Measurements from ENCODE around the gene SVOP.

The SVOP gene

DNA sequence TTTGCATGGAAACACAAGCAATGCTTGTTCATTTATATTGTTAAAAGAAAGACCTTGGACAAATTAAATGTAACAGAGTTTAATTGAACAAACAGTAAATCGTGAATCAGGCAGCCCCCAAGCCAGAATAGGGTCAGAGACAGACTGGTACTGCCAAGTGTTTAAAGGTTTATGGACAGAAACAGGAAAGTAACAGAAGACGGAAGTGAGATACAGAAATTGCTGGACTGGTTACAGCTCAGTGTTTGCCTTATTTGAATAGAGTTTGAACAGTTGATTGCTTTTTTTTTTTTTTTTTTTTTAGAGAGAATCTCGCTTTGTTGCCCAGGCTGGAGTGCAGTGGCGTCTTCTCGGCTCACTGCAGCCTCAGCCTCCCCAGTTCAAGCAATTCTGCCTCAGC lies 90.7 kb downstream of the SVOP start:
- DNase-seq: no peak

DNA sequence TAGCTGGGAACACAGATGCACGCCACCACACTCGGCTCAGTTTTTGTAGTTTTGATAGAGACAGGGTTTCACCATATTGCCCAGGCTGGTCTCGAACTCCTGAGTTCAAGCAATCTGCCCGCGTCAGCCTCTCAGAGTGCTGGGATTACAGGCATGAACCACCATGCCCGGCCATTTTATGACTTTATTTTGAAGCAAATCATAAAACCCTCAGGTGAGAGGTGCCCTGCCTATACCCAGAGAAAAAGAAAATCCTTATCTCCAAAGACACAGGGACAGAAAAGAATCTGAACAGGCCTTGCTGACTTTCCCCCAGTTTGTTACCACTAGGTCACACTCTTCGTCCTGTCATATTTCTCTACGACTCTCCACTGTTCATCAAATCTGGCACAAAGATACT lies 92.2 kb downstream of the SVOP start:
- no peak for DNase-seq

DNA sequence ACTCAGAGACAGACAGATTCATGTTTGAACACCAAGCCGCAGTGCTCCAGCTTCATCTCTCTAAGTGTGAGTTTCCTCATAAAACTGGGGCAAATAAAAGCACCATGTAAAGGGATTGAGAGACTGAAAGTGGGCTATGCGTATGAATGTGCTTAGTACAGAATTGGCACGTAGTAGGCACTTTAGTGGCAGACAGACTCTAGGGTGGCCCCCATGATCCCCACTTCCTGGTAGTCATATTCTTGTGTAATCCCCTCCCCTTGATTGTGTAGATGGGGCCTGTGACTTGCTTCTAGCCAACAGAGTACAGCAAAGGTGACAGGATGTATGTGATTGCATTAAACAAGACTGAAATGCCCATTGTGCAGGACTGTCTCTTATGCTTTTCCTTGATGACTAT lies 98.0 kb downstream of the SVOP start:
- DNase-seq: no peak

DNA sequence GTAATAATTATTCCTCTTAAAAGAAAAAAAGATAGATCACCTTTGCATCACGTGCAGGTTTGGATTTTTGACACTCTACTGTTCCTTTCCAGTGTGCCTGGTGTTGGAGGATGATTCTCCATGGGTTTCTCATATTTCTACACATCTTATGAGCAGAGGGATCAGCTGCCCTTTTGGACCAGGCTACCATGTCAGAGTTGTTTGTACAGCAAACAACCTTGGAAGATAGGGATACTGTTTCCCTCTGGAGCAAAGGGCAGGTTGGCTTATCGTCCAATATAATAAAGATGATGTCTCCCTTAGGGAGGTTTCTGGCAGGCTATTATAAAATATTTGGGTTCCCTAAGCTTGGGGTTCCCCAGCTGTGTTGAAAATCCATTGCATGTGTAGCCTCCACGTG lies 98.9 kb downstream of the SVOP start:
- no peak for DNase-seq

DNA sequence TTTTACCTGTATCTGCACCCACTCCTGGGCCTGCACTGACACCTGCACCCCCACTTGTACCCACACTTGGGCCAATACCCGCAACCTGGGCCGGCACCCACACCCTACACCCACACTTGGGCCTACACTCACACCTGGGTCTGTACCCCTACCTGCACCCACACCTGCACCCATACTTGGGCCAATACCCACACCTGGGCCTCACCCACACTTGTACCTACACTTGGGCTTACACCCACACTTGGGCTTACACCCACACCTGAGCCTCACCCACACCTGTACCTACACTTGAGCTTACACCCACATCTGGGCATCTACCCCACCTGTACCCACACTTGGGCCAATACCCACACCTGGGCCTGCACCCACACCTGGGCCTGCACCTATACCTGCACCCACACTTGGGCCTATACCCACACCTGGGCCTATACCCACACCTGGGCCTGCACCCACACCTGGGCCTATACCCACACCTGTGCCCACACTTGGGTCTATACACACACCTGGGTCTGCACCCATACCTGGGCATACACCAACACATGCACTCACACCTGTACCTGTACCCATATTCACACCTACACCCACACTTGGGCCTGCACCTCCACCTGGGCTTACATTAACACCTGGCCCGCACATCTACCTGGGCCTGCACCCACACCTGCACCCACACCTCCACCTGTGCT lies 101.8 kb downstream of the SVOP start:
- no peak for DNase-seq

DNA sequence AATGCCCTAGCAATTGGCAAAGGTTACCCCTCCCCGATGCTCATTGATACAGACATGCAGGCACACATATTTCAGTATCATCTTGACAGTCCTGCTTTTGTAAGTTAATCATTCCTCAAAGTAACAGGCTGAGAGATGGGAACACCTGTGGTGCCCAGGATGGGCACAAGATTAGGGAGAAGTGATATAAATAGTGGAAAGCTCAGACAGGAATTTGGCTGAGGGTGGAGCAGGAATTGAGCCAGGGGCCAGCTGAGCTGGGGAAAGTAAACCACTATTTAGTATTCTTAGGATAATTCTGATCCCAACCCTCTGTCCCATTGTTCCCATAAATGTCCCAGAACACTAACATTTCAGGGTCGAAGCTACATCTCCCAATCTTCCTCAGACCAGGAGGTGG lies 102.7 kb downstream of the SVOP start:
- no peak for DNase-seq

DNA sequence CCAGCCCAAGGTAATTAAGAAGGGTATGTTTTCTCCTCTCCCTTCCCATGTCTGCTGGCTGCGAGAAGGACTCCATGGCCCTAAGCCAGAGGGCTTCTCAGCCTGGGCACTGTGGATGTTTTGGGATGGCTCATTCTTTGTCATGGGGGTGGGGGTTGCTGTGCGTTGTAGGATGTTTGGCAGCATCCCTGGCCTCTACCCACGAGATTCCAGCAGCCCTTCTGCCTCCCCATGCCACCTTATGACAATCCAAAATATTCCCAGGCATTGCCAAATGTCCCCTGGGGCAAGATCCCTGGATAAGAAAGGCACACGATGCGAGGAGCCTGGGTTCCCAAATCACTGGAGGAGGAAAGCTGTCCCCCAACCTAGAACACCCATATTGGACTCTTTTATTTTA lies 104.5 kb downstream of the SVOP start:
- no peak for DNase-seq

DNA sequence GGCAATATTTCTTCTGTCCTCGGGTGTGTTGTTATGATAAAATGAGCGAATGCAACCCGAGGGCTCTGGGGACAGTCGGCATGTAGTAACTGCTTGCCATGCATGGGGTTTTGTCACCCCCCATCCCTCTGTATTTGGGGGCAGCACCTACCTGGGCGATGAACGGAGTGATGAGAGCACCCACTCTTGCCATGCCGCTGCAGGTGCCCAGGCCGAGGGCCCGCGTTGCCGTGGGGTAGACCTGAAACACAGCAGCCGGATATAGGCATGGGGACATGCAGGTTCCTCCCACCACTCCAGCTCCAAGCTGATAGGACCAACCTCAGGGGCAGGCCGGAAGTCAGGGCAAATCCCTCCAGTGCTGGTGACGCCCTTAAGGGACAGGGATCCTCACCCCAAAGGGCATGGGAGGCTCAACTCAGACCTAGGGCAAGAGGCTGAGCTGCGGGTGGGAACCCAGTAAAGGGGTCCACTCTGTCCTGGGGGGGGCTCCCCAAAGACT lies 105.2 kb downstream of the SVOP start:
- no peak for DNase-seq

DNA sequence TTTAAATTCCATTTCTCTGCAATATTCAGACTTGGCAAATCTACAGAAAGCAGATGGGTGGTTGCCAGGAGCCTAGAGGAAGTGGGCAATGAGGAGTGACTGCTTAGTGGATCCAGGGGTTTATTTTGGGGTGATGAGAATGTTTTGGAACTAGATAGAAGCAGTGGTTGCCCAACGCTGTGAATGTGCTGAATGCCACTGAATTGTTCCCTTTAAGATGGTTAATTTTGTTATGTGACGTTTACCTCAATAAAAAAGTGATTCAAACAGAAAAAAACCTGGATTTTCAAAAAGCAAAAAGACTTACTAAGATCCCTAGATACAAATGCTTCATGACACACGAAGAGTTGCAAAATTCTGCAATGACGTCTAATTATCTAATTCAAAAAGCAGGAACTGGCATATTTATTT lies 106.7 kb downstream of the SVOP start:
- DNase-seq: peak; percentile 26

DNA sequence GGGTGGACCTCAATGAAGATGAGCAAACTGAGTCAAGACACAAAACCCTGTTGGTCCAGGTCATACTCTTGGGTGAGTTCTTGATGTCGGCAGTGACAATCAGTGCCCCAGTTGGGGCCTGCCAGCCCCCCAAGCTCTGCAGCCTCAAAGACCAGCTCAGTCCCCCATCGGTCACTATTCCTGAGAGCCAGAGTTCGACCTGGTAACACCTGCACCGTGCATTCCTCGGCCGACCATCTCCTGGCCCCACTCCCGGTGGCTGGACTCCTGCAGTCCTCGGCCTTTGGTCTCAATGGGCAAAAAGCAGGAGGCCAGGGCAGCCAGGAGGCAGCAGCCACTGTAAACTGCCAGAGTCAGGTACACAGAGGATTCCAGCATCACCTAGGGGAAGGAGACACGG lies 108.5 kb downstream of the SVOP start:
- DNase-seq: no peak

DNA sequence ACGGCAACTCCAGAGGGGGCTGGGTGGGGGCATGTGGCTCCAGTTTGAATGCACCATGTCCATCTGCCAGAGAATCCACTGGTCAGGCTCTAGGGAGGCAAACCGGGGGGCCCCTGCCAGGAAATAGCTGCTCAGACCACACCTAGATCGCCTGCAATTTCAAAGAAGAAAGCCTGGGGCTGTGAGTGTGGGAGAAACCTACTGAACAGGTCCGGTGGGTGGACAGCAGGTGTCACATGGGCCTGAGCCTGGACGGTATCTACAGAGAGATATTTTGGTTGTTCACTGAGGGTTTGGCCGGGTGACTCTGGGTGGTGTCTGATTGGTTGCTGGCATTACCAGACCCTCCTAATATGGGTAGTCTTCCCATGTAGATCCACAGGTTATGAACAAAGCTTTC lies 109.0 kb downstream of the SVOP start:
- no peak for DNase-seq

DNA sequence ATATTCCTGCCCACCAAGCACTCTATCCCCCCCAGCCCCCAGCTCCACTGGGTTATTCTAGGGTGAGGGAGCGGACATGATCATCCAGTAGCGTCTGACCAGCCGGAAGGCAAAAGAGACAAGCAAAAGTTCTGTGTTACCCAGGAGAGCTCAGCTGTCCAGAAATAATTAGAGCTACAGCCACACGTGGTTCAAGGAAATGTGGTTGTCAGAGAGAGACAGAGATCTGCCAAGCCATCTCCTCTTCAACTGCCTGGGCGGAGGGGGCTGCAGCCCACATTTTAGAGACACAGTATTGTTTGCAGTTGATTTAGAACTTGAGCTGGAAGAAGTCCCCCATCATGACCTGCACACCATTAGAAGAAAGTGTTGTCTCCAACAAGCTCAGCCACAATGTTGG lies 110.5 kb downstream of the SVOP start:
- DNase-seq: no peak

DNA sequence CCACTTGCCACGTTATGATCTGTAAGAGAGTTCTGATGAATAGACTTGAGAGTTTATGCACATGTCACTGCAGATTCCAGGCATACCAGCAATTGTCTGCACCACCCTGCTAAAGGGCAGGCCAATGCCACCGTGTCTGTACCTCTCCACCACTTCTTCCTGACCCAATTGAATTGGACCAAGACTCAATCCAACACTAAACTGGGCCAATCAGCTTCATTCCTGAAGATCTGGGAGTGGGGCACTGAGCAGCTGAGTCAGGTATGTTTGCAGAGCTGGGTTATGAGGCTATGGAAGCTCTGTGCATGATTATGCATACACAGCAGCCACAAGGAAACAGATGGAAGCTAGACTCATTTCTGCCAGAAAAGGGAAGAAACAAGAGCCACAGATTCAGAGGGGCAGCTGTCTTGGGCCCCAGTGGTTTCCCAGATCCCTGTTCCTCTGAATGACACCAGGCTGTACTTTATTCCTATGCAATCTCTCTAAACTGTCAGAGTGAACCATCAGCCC lies 113.0 kb downstream of the SVOP start:
- DNase-seq: no peak

DNA sequence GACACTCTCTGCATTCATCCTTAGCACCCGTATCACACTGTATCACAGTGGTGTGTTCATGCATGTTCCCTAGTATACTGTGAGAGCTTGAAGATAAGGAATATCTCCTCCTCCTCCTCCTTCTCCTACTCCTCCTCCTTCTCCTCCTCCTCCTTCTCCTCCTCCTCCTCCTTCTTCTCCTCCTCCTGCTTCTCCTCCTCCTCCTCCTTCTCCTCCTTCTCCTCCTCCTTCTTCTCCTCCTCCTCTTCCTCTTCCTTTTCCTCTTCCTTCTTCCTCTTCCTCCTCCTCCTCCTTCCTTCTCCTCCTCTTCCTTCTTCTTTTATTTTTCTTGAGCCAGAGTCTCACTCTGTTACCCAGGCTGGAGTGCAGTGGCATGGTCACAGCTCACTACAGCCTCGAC lies 113.9 kb downstream of the SVOP start:
- DNase-seq: no peak

DNA sequence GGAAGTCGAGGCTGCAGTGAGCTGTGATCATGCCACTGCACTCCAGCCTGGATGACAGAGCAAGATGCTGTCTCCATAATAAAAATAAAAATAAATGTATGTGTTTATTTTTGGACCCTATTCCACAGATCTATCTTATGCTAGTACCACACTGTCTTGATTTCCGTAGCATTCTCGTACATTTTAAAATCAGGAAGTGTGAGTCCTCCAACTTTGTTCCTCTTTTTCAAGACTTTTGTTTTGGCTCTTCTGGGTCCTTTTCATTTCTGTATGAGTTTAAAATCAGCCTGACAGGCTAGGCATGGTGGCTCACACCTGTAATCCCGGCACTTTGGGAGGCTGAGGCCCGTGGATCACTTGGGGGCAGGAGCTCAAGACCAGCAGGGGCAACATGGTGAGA lies 115.1 kb downstream of the SVOP start:
- DNase-seq: no peak

DNA sequence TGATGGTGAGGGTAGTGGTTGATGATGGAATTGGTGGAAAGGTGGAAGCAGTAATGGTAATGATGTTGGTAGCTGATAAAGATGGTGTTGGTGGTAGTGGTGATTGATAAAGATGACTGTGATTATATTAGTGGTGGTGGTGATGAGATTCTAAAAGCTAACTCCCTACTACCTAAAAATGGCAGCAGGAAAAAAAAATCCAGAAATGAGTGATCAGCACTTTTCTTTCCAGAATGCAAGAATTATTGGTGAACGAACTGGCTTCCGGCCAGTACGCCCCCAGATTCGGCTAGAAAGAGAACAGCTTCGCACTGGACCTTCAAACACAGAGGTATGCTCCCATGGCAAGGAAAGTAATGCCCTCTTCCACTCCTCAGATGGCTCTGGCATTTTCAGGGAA lies 121.7 kb downstream of the SVOP start:
- DNase-seq: no peak

DNA sequence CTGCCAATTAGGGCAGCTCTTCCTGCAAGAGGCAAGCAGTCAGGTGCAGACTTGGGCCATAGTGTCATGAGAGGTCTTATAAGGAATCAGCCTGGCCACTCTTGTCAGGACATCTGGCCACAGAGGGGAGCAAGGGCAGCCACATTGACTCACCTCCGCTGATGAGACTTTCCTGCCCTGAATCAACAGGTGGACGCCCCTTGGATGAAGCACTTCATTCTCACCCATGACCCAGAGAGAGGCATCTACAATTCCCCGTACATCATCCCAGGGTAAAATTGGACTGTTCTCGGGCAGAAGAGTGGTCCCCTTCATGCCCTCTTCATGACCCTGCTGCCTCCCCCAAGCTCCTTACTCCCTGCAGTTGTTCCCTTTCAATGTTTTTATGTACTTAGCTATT lies 124.1 kb downstream of the SVOP start:
- DNase-seq: no peak

DNA sequence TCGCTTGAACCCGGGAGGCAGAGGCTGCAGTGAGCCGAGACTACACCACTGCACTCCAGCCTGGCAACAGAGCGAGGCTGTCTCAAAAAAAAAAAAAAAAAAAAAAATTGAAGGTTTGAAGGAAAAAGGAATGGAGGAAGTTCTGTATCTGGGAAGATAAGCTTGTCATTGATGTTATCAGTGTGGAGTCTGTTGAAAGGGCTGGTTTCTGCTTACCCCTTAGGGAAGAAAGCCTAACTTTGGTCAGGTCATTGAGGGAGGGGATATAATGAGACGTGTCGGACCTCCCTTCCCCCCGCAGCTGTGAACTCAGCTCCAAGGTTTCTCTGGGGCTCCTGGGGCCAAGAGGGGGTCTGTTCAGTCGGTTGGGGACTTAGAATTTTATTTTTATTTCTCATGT lies 124.5 kb downstream of the SVOP start:
- no peak for DNase-seq

DNA sequence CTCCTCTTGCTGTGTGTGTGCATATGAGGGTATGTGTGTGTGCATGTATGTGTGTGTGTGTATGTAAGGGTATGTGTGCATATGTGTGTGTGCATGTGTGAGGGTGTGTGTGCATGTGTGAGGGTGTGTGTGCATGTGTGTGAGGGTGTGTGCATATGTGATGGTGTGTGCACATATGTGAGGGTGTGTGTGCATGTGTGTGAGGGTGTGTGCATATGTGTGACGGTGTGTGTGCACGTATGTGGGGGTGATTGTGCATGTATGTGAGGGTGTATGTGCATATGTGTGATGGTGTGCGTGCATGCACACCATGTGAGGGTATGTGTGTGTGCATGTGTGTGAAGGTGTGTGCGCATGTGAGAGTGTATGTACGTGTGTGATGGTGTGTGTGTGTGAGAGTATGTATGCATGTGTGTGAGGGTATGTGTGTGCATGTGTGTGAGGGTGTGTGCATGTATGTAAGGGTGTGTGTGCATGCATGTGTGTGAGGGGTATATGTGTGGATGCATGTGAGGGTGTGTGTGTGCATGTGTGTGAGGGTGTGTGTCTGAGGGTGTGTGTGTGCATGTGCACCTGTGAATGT lies 125.6 kb downstream of the SVOP start:
- no peak for DNase-seq

DNA sequence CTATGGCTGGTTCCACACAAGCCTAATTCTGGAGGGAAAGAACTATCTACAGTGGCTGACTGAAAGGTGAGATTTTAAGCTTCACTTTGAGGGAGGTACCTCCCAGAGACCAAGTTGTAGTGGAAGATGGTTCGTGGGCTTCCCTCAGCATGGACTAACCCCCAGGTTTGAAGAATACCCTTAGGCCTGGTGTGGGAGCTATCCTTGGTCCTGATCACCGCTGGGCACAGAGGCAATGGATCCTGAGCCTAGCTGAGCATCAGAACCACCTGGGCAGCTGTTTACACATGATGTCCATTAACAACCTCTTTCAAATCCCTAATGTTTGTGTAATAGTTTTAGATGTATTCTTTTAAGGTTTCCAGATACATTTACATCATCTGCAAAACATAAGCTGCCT lies 130.7 kb downstream of the SVOP start:
- peak; percentile 14 for DNase-seq

DNA sequence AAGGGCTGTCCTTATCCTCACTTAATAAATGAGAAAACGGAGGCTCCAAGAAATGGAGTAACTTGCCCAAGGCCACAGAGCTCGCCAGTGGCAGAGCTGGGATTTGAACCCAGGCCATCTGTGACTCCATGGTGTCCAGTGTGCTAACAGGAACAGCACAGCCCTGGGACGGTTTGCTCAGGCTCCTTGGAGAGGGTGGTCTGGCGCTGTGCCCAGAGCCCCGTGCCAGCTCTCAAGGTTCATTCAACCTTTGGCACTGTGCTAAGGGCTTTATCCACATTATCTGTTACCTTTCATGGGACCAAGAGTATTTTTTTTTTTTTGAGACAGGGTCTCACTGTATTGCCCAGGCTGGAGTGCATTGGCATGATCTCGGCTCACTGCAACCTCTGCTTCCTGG lies 132.8 kb downstream of the SVOP start:
- no peak for DNase-seq

DNA sequence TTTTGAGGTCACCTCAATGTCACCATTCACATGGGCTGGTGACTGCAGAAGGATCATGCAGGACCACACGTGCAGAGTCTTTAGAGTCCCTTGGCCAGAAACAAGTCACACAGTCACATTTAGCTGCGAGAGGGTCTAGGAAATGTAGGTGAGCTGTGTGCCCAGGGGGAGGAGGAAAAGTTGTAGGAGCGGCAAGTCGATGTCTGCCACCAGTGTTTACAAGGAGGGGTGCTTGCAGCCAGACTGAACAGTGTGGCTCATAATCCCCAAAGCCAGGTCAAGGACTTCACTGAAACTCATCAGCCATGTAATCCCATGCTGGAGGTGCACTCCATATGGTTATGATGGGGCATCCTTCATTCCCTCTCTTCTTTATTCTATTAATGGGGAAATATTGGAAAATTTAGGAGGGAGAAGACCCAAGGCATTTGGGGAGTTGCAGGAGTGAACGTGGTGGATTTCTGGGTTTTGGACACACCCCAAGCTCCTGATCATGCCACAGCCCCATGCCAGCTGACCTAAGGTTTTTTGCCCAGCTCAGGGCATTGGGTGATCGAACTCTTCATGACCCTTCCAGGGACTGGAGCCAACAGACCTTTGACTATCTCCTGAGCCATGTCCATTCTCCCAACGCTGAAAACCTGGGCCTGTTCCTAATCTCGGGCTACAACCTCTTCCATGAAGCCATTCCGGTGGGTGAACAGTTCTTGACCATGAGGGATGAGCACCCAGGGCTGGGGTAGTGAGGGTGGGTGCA lies 133.8 kb downstream of the SVOP start:
- no peak for DNase-seq

DNA sequence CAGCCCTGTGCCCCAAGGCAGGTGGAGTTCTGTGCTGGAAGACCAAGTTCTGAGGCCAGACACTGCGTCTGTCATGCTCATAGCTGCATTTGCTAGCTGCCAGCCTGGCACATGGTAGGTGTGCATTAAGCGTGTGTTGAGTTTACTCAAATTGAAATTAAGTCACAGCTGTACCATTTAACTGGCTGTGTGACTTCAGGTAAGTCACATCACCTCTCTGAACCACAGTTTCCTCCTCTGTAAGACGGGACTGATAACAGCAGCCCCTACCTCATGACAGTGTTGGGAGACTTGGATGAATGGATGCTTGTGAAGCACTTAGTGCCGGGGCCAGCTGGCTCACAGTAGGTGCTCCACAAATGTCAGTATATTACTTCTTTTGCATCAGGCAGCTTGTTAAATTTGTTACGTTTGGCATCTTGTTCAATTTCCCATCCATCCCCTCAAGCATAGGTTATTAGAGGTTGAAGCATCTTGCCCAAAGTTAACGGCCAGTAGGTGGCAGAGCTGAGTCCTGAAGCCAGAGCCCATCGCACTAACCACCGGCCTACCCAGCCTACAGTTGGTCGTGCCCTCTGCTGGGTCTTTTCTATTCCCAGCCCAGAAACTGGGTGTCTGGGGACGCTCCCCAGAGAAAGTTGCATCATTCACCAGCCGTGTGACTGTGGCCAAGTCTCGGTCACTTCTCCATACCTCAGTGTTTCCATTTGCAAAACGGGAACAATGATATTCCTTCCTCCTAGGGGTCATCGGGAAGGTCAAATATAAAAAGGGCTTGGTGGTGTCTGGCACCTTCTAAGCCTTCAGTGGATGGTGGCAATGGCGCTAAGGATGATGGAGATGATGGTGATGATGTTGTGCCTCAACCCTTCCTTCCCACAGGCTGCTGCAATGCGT lies 136.5 kb downstream of the SVOP start:
- DNase-seq: peak; percentile 7
